Suprapubic skin (tissue), 4 donors: Measurements from ENCODE around the gene JAZF1. TPM values are rescaled to one million over a fixed set of nuclear protein-coding genes. Genes with fewer than 3 reads are reported as not detected.

Experiments used
- DNase-seq, 2 donors: peaks; one replicate each; pipeline ENCODE4 v3.0.0-alpha.2; 2019; ENCODE audit warnings: low spot score in 2 of 2
- H3K27ac ChIP-seq: fragments of 200-600 bp; sonication (generic); one replicate; pipeline ENCODE4 v1.5.1; 2019
- H3K27me3 ChIP-seq: fragments of 200-600 bp; sonication (generic); one replicate; pipeline ENCODE4 v1.5.1; 2019
- H3K36me3 ChIP-seq: fragments of 200-600 bp; sonication (generic); one replicate; pipeline ENCODE4 v1.5.1; 2019
- H3K4me1 ChIP-seq: fragments of 200-600 bp; sonication (generic); one replicate; pipeline ENCODE4 v1.5.1; 2019
- H3K4me3 ChIP-seq: fragments of 200-600 bp; sonication (generic); one replicate; pipeline ENCODE4 v1.5.1; 2019; ENCODE audit warnings: mild to moderate bottlenecking
- H3K9me3 ChIP-seq: fragments of 200-600 bp; sonication (generic); one replicate; pipeline ENCODE4 v1.5.1; 2019
- EP300 ChIP-seq: sonication (generic); formaldehyde crosslinking; IDR thresholded peaks from one replicate; pipeline ENCODE4 v1.6.1; 2017; ENCODE audit warnings: antibody characterized with exemption
- POLR2A ChIP-seq, 2 donors: fragments of 450-650 bp; IDR thresholded peaks; one replicate each; pipeline ENCODE4 v1.6.1; 2017; ENCODE audit warnings: antibody characterized with exemption in 2 of 2, mild to moderate bottlenecking in 2 of 2, moderate library complexity in 2 of 2
- POLR2AphosphoS5 ChIP-seq, 3 donors: sonication (generic); formaldehyde crosslinking; IDR thresholded peaks; one replicate each; pipeline ENCODE4 v1.6.1; 2017; ENCODE audit warnings: antibody characterized with exemption in 3 of 3
- WGBS: methylation state at CpG from one replicate; pipeline ENCODE4 v1.1.5; 2018; 5-methylcytosine and 5-hydroxymethylcytosine counted together
- total RNA-seq, 4 donors: library from RNA; depleted of rRNA; stranded (reverse); fragments of >200 nt; gene quantifications; one replicate each; pipeline ENCODE4 v1.1.0, GENCODE V29; 2016
- TF ChIP-seq, protein P1 (sequence below), 2 donors: fragments of 200-600 bp in 1 of 2; fragments of 450-650 bp in 1 of 2; sonication (generic) in 1 of 2; IDR thresholded peaks; one replicate each; pipeline ENCODE4 v1.5.1; 2016 to 2019; ENCODE audit warnings: antibody characterized with exemption in 2 of 2, mild to moderate bottlenecking in 1 of 2, moderate library complexity in 1 of 2

The JAZF1 gene
- total RNA-seq, 4 donors from 2014 or later, result 5.0 to 8.4 (median 7.4) TPM

DNA sequence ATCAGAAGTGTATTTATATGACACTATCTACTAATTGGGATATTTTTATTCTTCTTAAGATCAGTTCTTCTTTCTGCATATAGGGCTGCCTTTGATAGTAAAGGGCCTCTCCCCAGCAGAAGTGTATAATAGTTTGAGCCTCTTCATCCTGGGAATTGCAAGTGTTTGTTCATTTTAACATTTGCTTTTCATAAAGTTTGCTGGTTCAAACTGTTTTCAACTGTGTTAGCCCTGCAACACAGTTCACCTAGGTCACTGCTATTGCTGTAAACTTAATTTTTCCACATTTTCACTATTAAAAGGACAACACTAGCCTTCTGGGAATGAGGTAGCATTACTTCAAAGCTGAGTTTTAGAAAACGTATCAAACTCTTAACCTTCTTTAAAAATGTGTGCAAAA lies 2.8 kb downstream of the JAZF1 start:
- DNase-seq, result no peak
- 62% methylated on average over 1 of the region's 1 CpG for WGBS
- H3K27me3 ChIP-seq, result no peaks in the 10 kb centered on the region
- no peak for TF ChIP-seq EP300
- no peak for TF ChIP-seq POLR2A (IDR thresholded peaks at IDR 0.05)
- TF ChIP-seq POLR2AphosphoS5 (IDR thresholded peaks at IDR 0.05), result no peak
- TF ChIP-seq, protein P1, sequence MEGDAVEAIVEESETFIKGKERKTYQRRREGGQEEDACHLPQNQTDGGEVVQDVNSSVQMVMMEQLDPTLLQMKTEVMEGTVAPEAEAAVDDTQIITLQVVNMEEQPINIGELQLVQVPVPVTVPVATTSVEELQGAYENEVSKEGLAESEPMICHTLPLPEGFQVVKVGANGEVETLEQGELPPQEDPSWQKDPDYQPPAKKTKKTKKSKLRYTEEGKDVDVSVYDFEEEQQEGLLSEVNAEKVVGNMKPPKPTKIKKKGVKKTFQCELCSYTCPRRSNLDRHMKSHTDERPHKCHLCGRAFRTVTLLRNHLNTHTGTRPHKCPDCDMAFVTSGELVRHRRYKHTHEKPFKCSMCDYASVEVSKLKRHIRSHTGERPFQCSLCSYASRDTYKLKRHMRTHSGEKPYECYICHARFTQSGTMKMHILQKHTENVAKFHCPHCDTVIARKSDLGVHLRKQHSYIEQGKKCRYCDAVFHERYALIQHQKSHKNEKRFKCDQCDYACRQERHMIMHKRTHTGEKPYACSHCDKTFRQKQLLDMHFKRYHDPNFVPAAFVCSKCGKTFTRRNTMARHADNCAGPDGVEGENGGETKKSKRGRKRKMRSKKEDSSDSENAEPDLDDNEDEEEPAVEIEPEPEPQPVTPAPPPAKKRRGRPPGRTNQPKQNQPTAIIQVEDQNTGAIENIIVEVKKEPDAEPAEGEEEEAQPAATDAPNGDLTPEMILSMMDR (IDR thresholded peaks at IDR 0.05), result no peak
- no peaks in the 10 kb centered on the region for H3K36me3 ChIP-seq
- H3K9me3 ChIP-seq, result no peaks in the 10 kb centered on the region
- no peak overlapping the region for H3K27ac ChIP-seq
- H3K4me3 ChIP-seq, result no peak overlapping the region
- peaks cover 21% of the 10 kb centered on the region for H3K4me1 ChIP-seq

DNA sequence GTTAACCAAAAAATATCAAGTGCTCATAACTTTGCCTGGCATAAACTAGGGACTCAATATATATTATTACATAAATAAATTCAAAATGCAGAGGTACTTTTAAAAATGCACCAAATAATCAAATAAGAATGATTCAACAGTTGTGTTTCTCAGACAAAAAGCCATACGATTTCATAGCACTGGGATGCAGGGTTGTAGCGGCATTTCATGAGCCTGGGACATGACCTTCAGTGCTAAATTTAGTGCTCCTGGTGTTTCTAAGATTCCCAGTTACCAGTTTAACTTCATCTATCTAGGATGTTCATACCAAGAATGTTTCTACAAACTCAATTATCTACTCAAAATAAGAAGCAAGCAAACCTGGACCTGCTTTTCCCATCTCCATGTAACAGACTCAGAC lies 4.0 kb downstream of the JAZF1 start:
- Histone ChIP-seq H3K27me3 (no peaks in the 10 kb centered on the region), H3K9me3 (no peaks in the 10 kb centered on the region), H3K4me1 (peaks cover 21% of the 10 kb centered on the region), H3K36me3 (no peaks in the 10 kb centered on the region), H3K4me3 (no peak overlapping the region), H3K27ac (no peak overlapping the region)
- DNase-seq, result no peak
- WGBS, result 74% methylated on average over 2 of the region's 2 CpGs
- TF ChIP-seq POLR2A (IDR thresholded peaks at IDR 0.05) (no peak), POLR2AphosphoS5 (IDR thresholded peaks at IDR 0.05) (no peak)

DNA sequence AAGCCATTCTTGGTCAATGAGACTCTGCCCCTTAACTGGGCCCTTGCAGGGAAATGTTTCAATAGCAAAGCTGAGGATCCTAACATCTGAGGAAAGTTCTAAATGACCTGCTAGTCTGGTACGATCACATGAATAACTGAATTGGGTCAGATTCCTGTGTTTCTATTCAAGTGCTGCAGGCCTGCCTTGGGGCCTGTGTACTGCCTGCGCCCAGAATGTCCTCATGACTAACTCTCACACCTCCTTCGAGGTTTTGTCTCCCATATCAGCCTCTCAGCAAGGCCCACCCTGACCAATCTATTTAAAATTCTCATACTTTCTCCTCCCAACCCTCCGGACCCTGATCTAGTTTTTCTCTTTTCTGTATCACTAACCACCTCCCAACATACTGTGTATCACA lies 4.4 kb downstream of the JAZF1 start:
- TF ChIP-seq POLR2AphosphoS5 (IDR thresholded peaks at IDR 0.05) (no peak), POLR2A (IDR thresholded peaks at IDR 0.05) (no peak), EP300 (no peak)
- TF ChIP-seq, protein P1 (IDR thresholded peaks at IDR 0.05), result no peak
- H3K4me3 ChIP-seq, result no peak overlapping the region
- H3K9me3 ChIP-seq, result no peaks in the 10 kb centered on the region
- H3K27ac ChIP-seq, result no peak overlapping the region
- H3K4me1 ChIP-seq, result peaks cover 18% of the 10 kb centered on the region
- no peaks in the 10 kb centered on the region for H3K27me3 ChIP-seq
- no peaks in the 10 kb centered on the region for H3K36me3 ChIP-seq
- DNase-seq, result no peak
- WGBS, result 79% methylated on average over 4 of the region's 4 CpGs

DNA sequence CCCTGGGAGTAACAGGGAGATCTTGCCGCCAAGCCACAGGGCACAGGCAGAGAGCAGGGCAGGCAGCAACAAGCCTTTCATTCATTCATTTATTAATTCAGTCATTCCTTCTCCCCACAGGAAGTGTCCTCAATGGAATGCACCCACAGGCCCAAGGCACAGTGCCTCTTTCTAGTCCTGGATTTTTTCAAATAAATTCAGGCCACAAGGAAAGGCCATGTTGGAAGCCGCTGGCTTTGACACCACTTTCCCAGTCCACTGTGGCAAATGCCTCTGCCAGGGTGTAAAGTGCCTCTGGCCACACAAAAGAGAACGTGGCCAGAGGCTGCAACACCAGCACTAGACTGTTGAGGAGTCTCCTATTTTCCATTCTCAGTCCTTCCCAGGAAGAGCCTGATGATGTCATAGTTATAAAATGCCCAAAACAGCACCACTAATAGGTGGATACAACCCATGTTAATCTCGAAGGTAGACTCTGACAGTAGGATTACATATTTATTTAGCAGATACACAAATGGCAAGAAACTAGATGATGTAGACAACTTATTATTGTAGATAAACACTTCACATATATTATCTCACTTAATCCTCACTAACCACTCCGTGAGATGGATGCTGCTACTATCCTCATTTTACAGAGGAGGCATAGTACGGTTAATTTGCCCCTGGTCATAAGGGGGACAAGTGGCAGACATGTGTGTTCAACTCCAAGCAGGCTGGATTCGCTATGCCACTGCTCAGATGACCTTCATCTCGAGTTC lies 5.5 kb downstream of the JAZF1 start:
- Histone ChIP-seq H3K4me3 (no peak overlapping the region), H3K4me1 (peaks cover 13% of the 10 kb centered on the region), H3K27me3 (no peaks in the 10 kb centered on the region), H3K36me3 (no peaks in the 10 kb centered on the region), H3K9me3 (no peaks in the 10 kb centered on the region), H3K27ac (no peak overlapping the region)
- WGBS, result 85% methylated on average over 8 of the region's 8 CpGs
- TF ChIP-seq POLR2AphosphoS5 (IDR thresholded peaks at IDR 0.05) (no peak), POLR2A (IDR thresholded peaks at IDR 0.05) (no peak), EP300 (no peak)
- TF ChIP-seq, protein P1 (IDR thresholded peaks at IDR 0.05), result no peak
- no peak for DNase-seq

DNA sequence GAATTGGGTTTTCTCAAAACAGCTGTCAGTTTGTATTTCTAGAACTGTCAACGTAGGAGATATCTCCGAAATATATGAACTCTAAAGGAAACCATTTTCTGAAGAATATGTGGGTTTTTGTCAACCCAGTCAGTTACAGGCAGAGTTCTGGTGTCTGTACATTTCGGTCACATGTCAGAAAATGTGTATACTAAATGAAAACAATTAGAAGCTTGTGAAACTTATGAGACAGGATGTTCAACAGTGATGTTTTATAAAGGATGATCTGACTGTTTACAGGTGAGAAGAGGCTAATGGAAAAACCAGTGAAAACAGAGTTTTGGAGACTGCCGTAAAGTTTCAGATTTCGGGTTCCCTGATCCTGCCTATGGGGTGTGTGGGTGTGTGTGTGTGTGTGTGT lies 6.2 kb downstream of the JAZF1 start:
- Histone ChIP-seq H3K27me3 (no peaks in the 10 kb centered on the region), H3K36me3 (no peaks in the 10 kb centered on the region), H3K4me1 (peaks cover 13% of the 10 kb centered on the region), H3K27ac (no peak overlapping the region), H3K4me3 (no peak overlapping the region), H3K9me3 (no peaks in the 10 kb centered on the region)
- DNase-seq, result no peak
- 88% methylated on average over 5 of the region's 5 CpGs for WGBS
- TF ChIP-seq POLR2AphosphoS5 (IDR thresholded peaks at IDR 0.05) (no peak), POLR2A (IDR thresholded peaks at IDR 0.05) (no peak), EP300 (no peak)
- TF ChIP-seq, protein P1 (IDR thresholded peaks at IDR 0.05), result no peak
